Fibroblast of mammary gland (primary cell): ENCODE results near the gene PDIK1L.

Experiments used
- DNase-seq: peaks from one replicate; pipeline ENCODE4 v3.0.0-alpha.2; 2010; ENCODE audit warnings: low read depth
- H3K4me3 ChIP-seq: 2 replicates; pipeline ENCODE4 v1.5.1; 2011; ENCODE audit warnings: low read depth, mild to moderate bottlenecking, low read length, moderate library complexity; ENCODE audit not compliant: control insufficient read depth
- TF ChIP-seq, protein P1 (sequence below): conservative IDR thresholded peaks from 2 replicates; pipeline ENCODE4 v1.5.1; 2011; ENCODE audit warnings: low read depth, low read length, inconsistent platforms; ENCODE audit not compliant: control insufficient read depth, insufficient read depth

Gene PDIK1L

GRCh38 chr1:26079178-26079563 is 32.5 kb upstream of the PDIK1L start:
- TF ChIP-seq, protein P1, sequence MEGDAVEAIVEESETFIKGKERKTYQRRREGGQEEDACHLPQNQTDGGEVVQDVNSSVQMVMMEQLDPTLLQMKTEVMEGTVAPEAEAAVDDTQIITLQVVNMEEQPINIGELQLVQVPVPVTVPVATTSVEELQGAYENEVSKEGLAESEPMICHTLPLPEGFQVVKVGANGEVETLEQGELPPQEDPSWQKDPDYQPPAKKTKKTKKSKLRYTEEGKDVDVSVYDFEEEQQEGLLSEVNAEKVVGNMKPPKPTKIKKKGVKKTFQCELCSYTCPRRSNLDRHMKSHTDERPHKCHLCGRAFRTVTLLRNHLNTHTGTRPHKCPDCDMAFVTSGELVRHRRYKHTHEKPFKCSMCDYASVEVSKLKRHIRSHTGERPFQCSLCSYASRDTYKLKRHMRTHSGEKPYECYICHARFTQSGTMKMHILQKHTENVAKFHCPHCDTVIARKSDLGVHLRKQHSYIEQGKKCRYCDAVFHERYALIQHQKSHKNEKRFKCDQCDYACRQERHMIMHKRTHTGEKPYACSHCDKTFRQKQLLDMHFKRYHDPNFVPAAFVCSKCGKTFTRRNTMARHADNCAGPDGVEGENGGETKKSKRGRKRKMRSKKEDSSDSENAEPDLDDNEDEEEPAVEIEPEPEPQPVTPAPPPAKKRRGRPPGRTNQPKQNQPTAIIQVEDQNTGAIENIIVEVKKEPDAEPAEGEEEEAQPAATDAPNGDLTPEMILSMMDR, result no peak
- DNase-seq, result no peak
- H3K4me3 ChIP-seq, result no peak overlapping the region

- TF ChIP-seq, protein P1, result no peak
Observed at GRCh38 chr1:26079960-26080814, 31.4 kb upstream of the PDIK1L start.

DNA sequence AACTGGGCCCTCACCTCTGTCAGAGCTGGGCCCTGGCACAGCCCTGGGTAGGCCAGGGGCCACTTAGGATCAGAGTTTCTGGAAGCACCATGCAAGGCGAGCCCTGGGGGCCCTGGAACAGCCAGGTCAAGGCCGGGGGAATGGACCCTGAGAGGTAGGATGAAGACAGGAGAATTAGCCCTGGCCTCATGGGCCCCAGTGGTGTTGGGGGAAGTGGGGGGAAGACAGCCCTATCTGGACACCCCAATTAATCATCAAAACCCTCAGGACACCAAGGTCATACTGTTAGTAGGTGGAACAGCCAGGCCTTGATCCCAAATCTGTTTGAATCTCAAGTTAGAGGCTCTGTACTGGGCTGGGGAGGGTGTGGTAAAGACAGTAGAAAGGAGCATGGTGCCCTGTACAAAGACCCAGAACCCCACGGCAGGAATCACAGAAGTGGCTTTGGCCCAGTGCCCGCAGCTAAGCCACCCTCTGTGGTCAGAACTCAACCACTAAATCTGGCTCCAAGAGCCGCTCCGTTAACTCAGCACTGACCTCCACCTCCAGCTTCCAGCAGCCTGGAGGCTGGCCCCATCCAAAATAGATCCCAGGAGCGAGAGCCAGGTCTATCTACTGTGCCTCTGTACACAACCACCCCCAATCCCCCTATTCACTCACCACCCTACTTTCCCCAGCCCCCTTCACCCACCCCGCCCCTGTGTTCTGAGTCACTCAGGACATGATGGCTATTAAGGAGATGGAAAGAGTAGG is 30.2 kb upstream of the PDIK1L start:
- no peak for DNase-seq
- H3K4me3 ChIP-seq, result no peak overlapping the region
- TF ChIP-seq, protein P1, result no peak

More at GRCh38 chr1:26079960-26080814, 31.4 kb upstream of the PDIK1L start:
- DNase-seq, result no peak
- H3K4me3 ChIP-seq, result no peak overlapping the region

- DNase-seq, result no peak
- TF ChIP-seq, protein P1, result no peak
- H3K4me3 ChIP-seq, result no peak overlapping the region
Observed at GRCh38 chr1:26082020-26082350, 29.6 kb upstream of the PDIK1L start.

GRCh38 chr1:26083208-26083607 is 28.4 kb upstream of the PDIK1L start:
- TF ChIP-seq, protein P1, result no peak
- peak; percentile 12 for DNase-seq
- H3K4me3 ChIP-seq, result no peak overlapping the region

- no peak for DNase-seq
- no peak overlapping the region for H3K4me3 ChIP-seq
- TF ChIP-seq, protein P1, result no peak
Observed at GRCh38 chr1:26084091-26084561, 27.5 kb upstream of the PDIK1L start.
